ENCODE measurements around the gene ANKFY1. TPM values are rescaled to one million over a fixed set of nuclear protein-coding genes. Genes with fewer than 3 reads are reported as not detected.
A peak's percentile ranks its signal among the peaks of the same experiment; 100 is the strongest.

ANKFY1 gene
- total RNA-seq, 1 donor from 2014 or later: 64.5 TPM

DNA sequence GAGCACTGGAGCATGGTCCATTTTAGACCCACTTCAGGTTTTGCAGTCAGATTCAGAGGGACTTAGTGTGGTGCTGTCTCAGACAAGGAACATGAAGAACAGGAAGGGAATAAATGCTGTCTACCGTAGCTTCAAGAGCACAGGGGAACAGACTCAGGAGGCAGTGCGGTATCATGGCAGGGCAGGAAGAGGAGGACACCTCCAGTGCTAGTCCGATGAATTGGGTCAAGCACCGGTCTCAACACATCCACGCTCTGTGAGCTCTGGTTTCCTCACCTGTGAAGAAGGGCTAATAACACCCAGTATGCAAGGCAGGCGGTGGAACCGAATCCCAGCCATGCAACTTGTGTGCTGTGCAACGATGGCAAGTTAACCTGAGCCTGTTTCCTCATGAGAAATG, 3.6 kb upstream of the ANKFY1 start:
- Mint-ChIP-seq H3K4me1 (peaks cover 23% of the 10 kb centered on the region), H3K27ac (no peak overlapping the region), H3K36me3 (peaks cover 32% of the 10 kb centered on the region), H3K9me3 (no peaks in the 10 kb centered on the region), H3K4me3 (no peak overlapping the region), H3K27me3 (ENCODE audit: low read depth) (no peaks in the 10 kb centered on the region)
- TF ChIP-seq, protein P1, sequence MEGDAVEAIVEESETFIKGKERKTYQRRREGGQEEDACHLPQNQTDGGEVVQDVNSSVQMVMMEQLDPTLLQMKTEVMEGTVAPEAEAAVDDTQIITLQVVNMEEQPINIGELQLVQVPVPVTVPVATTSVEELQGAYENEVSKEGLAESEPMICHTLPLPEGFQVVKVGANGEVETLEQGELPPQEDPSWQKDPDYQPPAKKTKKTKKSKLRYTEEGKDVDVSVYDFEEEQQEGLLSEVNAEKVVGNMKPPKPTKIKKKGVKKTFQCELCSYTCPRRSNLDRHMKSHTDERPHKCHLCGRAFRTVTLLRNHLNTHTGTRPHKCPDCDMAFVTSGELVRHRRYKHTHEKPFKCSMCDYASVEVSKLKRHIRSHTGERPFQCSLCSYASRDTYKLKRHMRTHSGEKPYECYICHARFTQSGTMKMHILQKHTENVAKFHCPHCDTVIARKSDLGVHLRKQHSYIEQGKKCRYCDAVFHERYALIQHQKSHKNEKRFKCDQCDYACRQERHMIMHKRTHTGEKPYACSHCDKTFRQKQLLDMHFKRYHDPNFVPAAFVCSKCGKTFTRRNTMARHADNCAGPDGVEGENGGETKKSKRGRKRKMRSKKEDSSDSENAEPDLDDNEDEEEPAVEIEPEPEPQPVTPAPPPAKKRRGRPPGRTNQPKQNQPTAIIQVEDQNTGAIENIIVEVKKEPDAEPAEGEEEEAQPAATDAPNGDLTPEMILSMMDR (IDR thresholded peaks at IDR 0.05; ENCODE audit: unreplicated experiment): no peak
- DNase-seq (ENCODE audit: low spot score in 2 of 2, unreplicated experiment in 2 of 2): no peak

DNA sequence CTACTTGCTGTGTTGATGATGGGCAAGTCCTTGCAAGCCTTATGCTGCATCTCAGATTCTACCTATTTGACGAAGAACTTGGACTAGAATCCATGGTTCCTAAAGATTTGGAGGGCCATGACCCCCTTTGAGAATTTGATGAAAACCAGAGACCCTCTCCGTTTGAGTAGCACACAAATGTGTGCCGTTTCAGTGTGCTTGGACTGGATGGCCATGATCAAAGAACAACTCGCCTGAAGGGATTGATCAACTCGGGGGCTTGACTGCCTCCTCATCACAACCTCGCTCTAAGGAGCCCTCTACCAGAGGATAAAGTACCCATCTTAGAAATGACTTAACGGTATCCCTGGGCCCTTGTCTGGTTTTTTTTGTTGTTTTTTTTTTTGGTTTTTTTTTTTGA, 2.8 kb upstream of the ANKFY1 start:
- no peak overlapping the region for H3K27ac Mint-ChIP-seq

DNA sequence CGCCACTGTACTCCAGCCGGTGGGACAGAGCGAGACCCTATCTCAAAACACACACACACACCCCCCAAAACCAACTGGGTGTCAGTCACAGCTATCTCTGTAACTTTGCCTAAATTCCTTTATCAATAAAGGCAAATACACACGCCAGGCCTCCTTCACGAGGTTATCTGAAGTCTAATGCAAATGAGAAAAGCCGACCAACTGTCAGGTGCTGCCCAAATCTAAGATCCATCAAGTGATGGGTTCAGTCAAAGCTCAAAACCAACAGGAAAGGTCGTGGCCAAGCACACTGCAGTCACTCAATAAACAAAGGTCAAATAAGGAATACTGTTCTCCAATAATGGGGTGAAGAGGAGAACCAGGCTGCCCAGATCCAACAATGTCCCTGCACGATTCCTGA, 1.1 kb downstream of the ANKFY1 start:
- H3K27me3 Mint-ChIP-seq (ENCODE audit: low read depth): no peaks in the 10 kb centered on the region
- H3K4me1 Mint-ChIP-seq: peaks cover 25% of the 10 kb centered on the region
- DNase-seq (ENCODE audit: low spot score in 2 of 2, unreplicated experiment in 2 of 2): no peak
- H3K36me3 Mint-ChIP-seq: peaks cover 26% of the 10 kb centered on the region
- H3K27ac Mint-ChIP-seq: peak overlapping the region; percentile 91
- TF ChIP-seq, protein P1 (IDR thresholded peaks at IDR 0.05; ENCODE audit: unreplicated experiment): no peak
- H3K4me3 Mint-ChIP-seq: peak overlapping the region; percentile 83
- H3K9me3 Mint-ChIP-seq: peaks cover 7% of the 10 kb centered on the region

More for the DNA sequence above, 2.8 kb upstream of the ANKFY1 start:
- TF ChIP-seq, protein P1 (IDR thresholded peaks at IDR 0.05; ENCODE audit: unreplicated experiment): no peak
- no peak for DNase-seq (ENCODE audit: low spot score in 2 of 2, unreplicated experiment in 2 of 2)
- no peaks in the 10 kb centered on the region for H3K27me3 Mint-ChIP-seq (ENCODE audit: low read depth)
- no peak overlapping the region for H3K4me3 Mint-ChIP-seq
- H3K9me3 Mint-ChIP-seq: no peaks in the 10 kb centered on the region
- H3K36me3 Mint-ChIP-seq: peaks cover 30% of the 10 kb centered on the region
- peaks cover 25% of the 10 kb centered on the region for H3K4me1 Mint-ChIP-seq

DNA sequence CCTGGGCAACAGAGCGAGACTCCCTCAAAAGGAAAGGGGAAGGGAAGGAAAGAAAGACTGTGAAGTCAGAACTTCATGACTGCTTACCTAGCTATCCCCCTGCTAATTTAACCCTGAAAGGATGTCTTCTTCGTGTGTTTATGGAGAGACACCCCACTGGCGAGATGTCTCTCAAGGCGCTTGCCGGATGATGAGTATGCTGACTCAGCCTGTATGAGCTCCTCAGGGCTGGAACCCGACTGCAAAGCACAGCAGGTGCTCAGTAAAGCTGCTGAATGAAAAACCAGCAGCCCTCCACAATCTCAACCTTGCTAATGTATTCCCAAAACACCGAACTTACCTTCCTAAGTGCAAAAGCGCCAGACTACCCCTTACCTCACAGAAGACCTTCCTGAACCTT, 2.3 kb downstream of the ANKFY1 start:
- H3K27me3 Mint-ChIP-seq (ENCODE audit: low read depth): no peaks in the 10 kb centered on the region
- peaks cover 25% of the 10 kb centered on the region for H3K4me1 Mint-ChIP-seq
- TF ChIP-seq, protein P1 (IDR thresholded peaks at IDR 0.05; ENCODE audit: unreplicated experiment): no peak
- H3K4me3 Mint-ChIP-seq: peak overlapping the region; percentile 44
- H3K9me3 Mint-ChIP-seq: peaks cover 7% of the 10 kb centered on the region
- DNase-seq (ENCODE audit: low spot score in 2 of 2, unreplicated experiment in 2 of 2): no peak
- H3K36me3 Mint-ChIP-seq: peaks cover 28% of the 10 kb centered on the region
- H3K27ac Mint-ChIP-seq: peak overlapping the region; percentile 54

DNA sequence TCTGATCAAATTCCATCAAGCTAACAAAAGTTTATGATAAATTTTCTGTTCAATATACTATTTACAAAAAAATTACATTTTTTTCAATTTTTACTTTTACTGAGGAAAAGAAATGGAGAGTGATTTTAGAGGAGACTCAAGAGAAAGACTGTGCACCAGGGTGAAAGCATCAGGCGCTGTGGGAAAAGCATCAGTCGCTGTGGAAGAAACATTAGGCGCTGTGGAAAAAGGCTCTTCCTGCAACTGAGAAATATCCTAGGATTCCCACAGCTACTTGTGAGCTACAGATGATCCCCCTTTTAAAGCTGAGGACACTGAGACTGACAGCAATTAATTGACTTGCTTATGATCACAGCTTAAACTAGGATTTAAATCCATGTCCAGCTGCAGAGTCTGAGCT, 4.9 kb downstream of the ANKFY1 start:
- no peaks in the 10 kb centered on the region for H3K27me3 Mint-ChIP-seq (ENCODE audit: low read depth)
- peaks cover 12% of the 10 kb centered on the region for H3K9me3 Mint-ChIP-seq

More for the DNA sequence above, 4.9 kb downstream of the ANKFY1 start:
- TF ChIP-seq, protein P1 (IDR thresholded peaks at IDR 0.05; ENCODE audit: unreplicated experiment): no peak
- Mint-ChIP-seq H3K27ac (no peak overlapping the region), H3K4me3 (no peak overlapping the region), H3K4me1 (peaks cover 13% of the 10 kb centered on the region), H3K36me3 (peaks cover 36% of the 10 kb centered on the region)
- no peak for DNase-seq (ENCODE audit: low spot score in 2 of 2, unreplicated experiment in 2 of 2)
